GM12872 (cell line): ENCODE results near the gene FUT4.

Experiments used
- TF ChIP-seq, protein P1 (sequence below): IDR thresholded peaks from 3 replicates; pipeline ENCODE4 v1.5.1; 2011; ENCODE audit warnings: low read depth, mild to moderate bottlenecking, low read length, moderate library complexity; ENCODE audit not compliant: insufficient read depth

Gene FUT4

DNA sequence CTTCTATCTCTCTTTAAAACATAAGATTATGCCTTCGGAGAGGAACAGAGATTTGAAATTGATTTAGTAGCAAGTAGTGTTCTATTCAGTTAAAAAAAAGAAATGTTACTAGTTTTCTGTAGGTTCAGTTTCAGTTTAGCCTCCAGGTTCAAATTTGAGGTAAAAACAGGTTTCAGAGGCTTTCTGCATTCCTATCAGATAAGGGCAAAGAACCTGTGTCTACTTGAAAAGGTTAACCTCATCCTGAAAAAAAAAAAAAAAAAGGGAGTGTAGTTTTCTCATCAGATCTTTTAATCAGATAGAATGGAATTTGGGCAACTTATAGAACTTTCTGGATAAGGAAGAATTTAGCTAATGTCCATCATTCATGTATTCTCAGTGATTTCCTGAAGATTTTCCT lies 19.4 kb upstream of the FUT4 start:
- TF ChIP-seq, protein P1, sequence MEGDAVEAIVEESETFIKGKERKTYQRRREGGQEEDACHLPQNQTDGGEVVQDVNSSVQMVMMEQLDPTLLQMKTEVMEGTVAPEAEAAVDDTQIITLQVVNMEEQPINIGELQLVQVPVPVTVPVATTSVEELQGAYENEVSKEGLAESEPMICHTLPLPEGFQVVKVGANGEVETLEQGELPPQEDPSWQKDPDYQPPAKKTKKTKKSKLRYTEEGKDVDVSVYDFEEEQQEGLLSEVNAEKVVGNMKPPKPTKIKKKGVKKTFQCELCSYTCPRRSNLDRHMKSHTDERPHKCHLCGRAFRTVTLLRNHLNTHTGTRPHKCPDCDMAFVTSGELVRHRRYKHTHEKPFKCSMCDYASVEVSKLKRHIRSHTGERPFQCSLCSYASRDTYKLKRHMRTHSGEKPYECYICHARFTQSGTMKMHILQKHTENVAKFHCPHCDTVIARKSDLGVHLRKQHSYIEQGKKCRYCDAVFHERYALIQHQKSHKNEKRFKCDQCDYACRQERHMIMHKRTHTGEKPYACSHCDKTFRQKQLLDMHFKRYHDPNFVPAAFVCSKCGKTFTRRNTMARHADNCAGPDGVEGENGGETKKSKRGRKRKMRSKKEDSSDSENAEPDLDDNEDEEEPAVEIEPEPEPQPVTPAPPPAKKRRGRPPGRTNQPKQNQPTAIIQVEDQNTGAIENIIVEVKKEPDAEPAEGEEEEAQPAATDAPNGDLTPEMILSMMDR = no peak

DNA sequence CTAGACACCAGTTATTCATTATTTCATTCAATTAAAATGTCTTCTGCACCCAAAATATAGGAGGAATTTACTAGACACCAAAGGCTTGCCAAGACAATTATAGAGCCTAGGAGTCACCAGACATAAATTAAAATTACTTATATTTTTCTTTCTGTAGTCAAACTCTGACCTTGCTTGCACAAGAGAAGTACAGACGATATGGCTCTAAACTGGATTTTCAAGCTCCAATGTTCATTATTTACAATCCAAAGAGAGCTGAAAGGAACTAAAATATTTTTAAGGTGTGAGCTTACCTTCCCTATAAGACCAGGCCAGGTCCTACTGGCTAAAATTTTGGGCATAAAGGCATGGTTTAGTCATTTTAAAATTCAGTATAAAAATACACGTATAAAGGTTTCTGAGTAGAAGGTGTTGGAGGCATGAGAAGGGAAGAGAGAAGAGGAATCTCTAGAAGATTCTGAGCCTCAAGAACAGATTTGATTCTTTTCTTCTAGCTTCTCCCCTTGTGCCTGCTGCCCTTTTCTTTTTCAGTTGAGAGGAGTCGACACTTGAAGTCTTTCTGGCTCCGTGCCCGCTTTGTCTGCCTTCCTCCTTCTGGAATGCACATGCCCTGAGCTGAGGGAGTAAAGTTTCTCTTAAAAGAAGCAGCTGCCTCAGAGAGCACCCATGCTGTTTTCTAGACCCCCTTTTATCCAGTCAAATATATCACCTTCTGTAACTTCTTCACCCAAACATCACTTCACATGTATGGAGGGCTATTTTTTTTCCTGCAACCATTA lies 18.0 kb upstream of the FUT4 start:
- TF ChIP-seq, protein P1 = no peak

DNA sequence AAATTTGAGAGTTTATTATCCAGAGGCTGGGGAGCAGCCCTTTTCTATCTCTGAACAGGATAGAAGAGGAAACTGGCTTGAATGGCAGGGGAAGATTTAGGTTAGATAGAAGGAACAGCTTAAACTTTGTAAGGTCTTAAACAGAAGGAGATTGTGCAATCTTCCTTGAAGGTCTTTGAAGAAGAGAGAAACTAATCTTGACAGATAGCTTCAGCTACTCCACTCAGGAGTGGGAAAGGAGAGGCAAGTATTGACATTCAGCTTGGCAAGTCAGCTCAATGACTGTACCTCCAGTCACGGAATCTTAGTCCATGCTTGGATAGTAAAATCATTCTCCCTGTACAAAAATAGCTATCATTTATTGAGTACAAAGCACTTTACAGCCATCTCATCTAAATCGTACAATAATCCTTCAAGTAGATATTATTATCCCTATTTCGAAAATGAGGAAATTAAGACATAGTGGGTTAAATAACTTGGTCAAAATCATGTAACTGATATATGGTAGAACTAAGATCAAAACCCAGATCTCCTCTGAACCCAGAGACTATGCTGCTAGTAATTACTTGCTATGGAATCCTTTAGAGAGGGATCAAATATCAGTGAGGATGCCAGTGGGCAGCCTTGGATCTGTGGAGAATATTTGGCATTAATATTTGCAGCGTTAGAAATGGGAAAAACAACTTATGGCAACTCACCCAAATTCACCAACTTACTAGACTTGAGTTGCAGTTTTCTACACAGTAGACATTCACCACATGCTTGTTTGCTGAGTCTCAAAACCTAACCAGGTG lies 16.9 kb upstream of the FUT4 start:
- TF ChIP-seq, protein P1 = no peak

DNA sequence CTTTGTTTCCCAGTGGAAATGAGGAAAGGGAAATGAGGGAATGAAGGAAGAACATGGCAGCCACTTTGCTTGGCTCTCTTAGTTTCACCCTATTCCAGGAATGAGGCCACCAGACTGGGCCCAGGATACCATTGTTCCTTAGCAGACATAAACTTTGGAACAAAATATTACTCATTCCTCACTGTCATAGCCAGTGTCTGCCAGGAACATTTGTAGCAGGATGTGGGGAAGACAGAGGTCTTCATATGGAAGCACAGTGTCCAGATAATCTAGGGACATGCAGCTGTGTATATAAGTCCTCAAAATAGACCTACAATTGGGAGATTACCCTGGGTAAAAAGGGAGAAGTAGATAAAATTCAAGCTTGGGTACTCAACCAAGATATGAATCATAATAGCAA lies 15.2 kb upstream of the FUT4 start:
- TF ChIP-seq, protein P1 = no peak

DNA sequence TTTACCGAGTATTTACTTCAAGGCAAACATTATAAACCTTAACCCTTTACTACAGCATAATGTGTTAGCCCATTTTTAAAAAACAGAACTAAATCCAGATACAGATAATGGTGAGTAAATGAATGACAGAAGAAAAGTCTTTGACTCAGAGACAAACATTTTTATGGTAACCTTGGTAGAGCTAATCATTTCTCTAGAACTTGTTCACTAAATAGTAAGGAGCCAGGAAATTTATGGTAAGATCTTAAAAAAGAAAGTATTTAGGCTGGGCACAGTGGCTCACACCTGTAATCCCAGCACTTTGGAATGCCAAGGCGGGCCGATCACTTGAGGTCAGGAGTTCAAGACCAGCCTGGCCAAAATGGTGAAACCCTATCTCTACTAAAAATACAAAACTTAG lies 11.5 kb upstream of the FUT4 start:
- TF ChIP-seq, protein P1 = no peak

DNA sequence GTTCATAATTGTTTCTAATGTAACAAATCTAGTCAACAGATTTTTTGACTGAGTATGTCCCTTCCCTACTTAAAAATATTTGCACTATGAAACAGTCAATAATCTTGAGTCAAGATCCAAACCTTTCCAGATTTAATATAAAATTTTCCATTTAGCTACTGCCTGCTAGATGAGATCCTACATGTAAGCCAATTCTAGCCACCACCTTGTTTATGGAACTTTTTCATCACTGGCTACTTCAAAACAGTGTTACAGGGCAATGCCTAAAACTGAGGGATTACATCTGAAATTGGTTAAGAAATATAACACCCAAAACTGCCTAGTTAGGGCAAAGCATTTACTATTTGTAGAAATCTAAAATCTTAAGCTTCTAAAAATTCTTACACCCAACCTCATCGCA lies 10.5 kb upstream of the FUT4 start:
- TF ChIP-seq, protein P1 = no peak

DNA sequence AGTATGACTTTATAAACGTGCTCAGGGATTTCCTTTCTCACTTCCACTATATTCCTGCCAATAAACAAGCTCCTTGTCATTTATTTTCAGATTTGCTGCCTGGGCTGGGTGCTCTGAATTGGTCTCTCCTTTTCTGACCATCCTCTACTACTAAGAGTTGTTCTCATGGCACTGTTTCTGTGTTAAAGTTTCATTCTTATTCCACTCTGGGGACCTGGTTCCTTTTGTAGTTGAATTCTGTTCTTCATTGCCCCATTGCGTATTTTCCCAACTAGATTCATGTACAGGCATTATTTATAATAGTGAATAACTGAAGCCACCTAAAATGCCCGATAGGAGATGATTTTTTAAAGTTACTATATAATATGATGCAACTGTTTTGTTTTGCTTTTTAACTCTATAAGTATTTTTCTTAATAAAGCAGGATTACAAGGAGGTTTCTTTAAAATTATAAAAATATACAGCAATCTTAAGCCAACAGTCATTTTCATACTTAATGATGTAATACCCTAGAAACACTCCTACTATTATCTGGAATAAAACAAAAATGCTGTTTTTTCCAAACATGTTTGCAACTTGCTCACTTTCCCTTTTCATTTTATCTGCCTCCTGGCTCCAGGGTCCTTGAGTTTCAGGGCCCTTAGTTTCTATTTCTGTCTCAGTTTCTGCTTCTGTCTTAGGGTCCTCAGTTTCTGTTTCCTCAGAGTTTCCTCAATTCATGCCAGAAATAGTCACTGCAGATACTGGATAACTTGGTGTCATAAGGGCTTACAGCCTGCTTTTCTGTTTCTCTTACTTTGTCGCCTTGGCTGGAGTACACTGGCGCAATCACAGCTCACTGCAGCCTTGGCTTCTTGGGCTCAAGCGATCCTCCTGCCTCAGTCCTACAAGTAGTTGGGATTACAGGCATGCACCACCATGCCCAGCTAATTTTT lies 9.8 kb upstream of the FUT4 start:
- TF ChIP-seq, protein P1 = no peak
